Osteoblast (primary cell): ENCODE data around the gene UBL4B. TPM values are rescaled to one million over a fixed set of nuclear protein-coding genes. Genes with fewer than 3 reads are reported as not detected.
"Not testable (repeated sequence)": the region's sequence is repeated elsewhere in the genome, so short reads cannot be mapped to it uniquely, and the experiment has no call there.

Experiments
- DNase-seq: peaks from one replicate; pipeline ENCODE4 v3.0.0; 2011; ENCODE audit warnings: low spot score, mixed read lengths; ENCODE audit not compliant: insufficient read length; ENCODE audit errors: missing footprints
- H2AFZ ChIP-seq: 2 replicates; pipeline ENCODE4 v1.6.0; 2011; ENCODE audit warnings: mild to moderate bottlenecking, low read length
- H3K27ac ChIP-seq: 2 replicates; pipeline ENCODE4 v1.5.1; 2011; ENCODE audit warnings: mild to moderate bottlenecking, low read depth, low read length, moderate library complexity
- H3K27me3 ChIP-seq: 2 replicates; pipeline ENCODE4 v1.6.0; 2012; ENCODE audit warnings: mild to moderate bottlenecking, control low read depth, inconsistent platforms, low read length, moderate library complexity; ENCODE audit not compliant: insufficient read depth
- H3K36me3 ChIP-seq: 2 replicates; pipeline ENCODE4 v1.5.1; 2011; ENCODE audit warnings: mild to moderate bottlenecking, low read length, control low read depth, moderate library complexity; ENCODE audit not compliant: insufficient read depth
- H3K4me1 ChIP-seq: 2 replicates; pipeline ENCODE4 v1.5.1; 2011; ENCODE audit warnings: mild to moderate bottlenecking, low read length, control low read depth, moderate library complexity; ENCODE audit not compliant: insufficient read depth
- H3K4me2 ChIP-seq: 2 replicates; pipeline ENCODE4 v1.6.0; 2011; ENCODE audit warnings: mild to moderate bottlenecking, low read length; ENCODE audit not compliant: insufficient read depth
- H3K4me3 ChIP-seq: fragments of 200-600 bp; sonication (generic); 3 replicates; pipeline ENCODE4 v1.5.1; 2012; ENCODE audit warnings: mild to moderate bottlenecking, low read length, inconsistent platforms; ENCODE audit not compliant: insufficient read depth
- H3K79me2 ChIP-seq: 2 replicates; pipeline ENCODE4 v1.6.0; 2012; ENCODE audit warnings: mild to moderate bottlenecking, low read length, control low read depth, inconsistent platforms; ENCODE audit not compliant: insufficient read depth
- H3K9me3 ChIP-seq: 2 replicates; pipeline ENCODE4 v1.5.1; 2011; ENCODE audit warnings: low read depth, low read length, control low read depth
- H4K20me1 ChIP-seq: 2 replicates; pipeline ENCODE4 v1.6.0; 2012; ENCODE audit warnings: mild to moderate bottlenecking, low read length, control low read depth; ENCODE audit not compliant: insufficient read depth
- CTCF ChIP-seq: IDR thresholded peaks from 2 replicates; pipeline ENCODE4 v1.5.1; 2011; ENCODE audit warnings: mild to moderate bottlenecking, low read depth, low read length, moderate library complexity; ENCODE audit errors: extremely low read depth
- total RNA-seq: library from RNA; depleted of rRNA; stranded (reverse); fragments of >200 nt; gene quantifications from 2 replicates; pipeline ENCODE4 v1.2.3, GENCODE V29; 2012

The UBL4B gene
- total RNA-seq, 1 donor: 1.1 TPM

GRCh38 chr1:110076789-110077500 is 35.3 kb upstream of the UBL4B start:
- Histone ChIP-seq H4K20me1 (no peaks in the 10 kb centered on the region), H2AFZ (no peak overlapping the region), H3K4me1 (no peaks in the 10 kb centered on the region), H3K27me3 (peaks cover 23% of the 10 kb centered on the region), H3K36me3 (no peaks in the 10 kb centered on the region), H3K27ac (no peak overlapping the region), H3K79me2 (no peaks in the 10 kb centered on the region), H3K4me3 (no peak overlapping the region), H3K9me3 (no peaks in the 10 kb centered on the region), H3K4me2 (no peak overlapping the region)
- DNase-seq: no peak
- TF ChIP-seq CTCF: no peak

DNA sequence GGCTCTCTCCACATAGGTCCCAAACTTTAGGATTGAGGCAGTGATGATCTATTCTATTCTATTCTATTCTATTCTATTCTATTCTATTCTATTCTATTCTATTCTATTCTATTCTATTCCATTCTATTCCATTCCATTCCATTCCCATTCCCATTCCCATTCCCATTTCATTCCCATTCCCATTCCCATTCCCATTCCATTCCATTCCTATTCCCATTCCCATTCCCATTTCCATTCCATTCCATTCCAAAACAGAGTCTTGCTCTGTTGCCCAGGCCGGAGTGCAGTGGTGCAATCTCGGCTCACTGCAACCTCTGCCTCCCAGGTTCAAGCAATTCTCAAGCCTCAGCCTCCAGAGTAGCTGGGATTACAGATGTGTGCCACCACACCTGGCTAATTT is 32.2 kb upstream of the UBL4B start:
- H3K4me1 ChIP-seq, H3K4me2 ChIP-seq, H3K36me3 ChIP-seq, H3K79me2 ChIP-seq, H4K20me1 ChIP-seq, H3K27ac ChIP-seq, H3K4me3 ChIP-seq, DNase-seq, H2AFZ ChIP-seq, H3K9me3 ChIP-seq: not testable (repeated sequence)
- peaks cover 28% of the 10 kb centered on the region for H3K27me3 ChIP-seq

DNA sequence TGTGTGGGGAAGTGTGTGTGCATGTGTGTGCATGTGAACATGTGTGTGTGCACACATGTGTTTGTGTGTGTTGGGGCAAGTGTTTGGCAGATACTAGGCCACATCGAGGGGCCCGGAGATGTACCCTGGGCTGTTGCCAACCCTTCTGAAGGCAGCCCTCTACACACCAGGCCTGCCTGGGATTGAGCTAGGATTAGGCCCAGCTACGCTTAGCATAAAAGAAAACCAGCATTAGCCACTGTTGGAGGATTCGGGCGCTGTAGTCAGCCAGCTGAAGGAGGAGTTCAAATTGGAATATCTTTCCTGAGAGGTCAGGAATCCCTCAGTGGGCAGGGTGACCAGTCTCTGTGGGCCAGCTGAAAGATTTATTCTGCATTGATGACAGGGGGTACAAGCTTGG is 31.2 kb upstream of the UBL4B start:
- no peak overlapping the region for H3K4me3 ChIP-seq
- peaks cover 39% of the 10 kb centered on the region for H3K27me3 ChIP-seq
- no peak overlapping the region for H3K4me2 ChIP-seq
- peaks cover 8% of the 10 kb centered on the region for H3K4me1 ChIP-seq
- no peaks in the 10 kb centered on the region for H4K20me1 ChIP-seq
- no peak overlapping the region for H2AFZ ChIP-seq
- no peak for DNase-seq
- H3K36me3 ChIP-seq: no peaks in the 10 kb centered on the region
- no peak for TF ChIP-seq CTCF
- H3K79me2 ChIP-seq: no peaks in the 10 kb centered on the region
- no peak overlapping the region for H3K27ac ChIP-seq
- H3K9me3 ChIP-seq: no peaks in the 10 kb centered on the region

DNA sequence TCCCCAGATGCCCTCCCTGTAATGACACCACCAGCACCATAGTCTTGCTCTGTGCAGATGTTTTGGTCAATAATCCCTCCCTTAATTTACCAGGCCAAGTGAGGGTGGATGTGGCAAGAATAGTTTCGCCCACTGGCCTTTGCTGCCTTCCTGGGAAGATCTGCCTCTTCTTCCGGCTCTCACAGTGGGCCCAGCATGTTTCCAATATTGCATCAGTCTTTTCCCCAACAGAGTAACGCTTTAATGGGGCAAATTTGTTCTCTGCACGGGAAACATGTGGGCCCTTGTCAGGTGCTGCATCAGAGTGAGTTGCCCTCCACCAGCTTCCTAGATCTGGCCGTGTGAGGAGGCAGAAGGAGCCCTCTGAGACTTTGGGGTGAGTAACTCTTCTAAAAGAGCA is 29.8 kb upstream of the UBL4B start:
- no peak for TF ChIP-seq CTCF
- Histone ChIP-seq H3K36me3 (no peaks in the 10 kb centered on the region), H3K9me3 (no peaks in the 10 kb centered on the region), H3K79me2 (no peaks in the 10 kb centered on the region), H3K4me1 (peaks cover 8% of the 10 kb centered on the region), H3K4me2 (no peak overlapping the region), H3K27ac (no peak overlapping the region), H3K4me3 (no peak overlapping the region), H2AFZ (no peak overlapping the region), H3K27me3 (peaks cover 52% of the 10 kb centered on the region), H4K20me1 (no peaks in the 10 kb centered on the region)
- DNase-seq: no peak
